CD4-positive, alpha-beta T cell (primary cell): ENCODE data around the gene GMEB2. TPM values are rescaled to one million over a fixed set of nuclear protein-coding genes. Genes with fewer than 3 reads are reported as not detected.

Source experiments
- ATAC-seq: fragments of 200-7000 bp; cut with Tn5 transposase; one replicate; pipeline ENCODE4 v1.10.0; 2022; ENCODE audit warnings: mild to moderate bottlenecking; ENCODE audit not compliant: poor library complexity
- CTCF ChIA-PET: fragments of 350-600 bp; sonication (Branson Sonifier 250); formaldehyde crosslinking; loops from one replicate; lab custom pipeline; 2021; ENCODE audit warnings: antibody characterized with exemption, inconsistent platforms; lab: Charles Lee
- POLR2A ChIA-PET: fragments of 350-600 bp; sonication (Branson Sonifier 250); formaldehyde crosslinking; loops from one replicate; lab custom pipeline; 2021; ENCODE audit warnings: antibody characterized with exemption, inconsistent platforms; lab: Charles Lee
- DNase-seq, 14 experiments: peaks; one replicate each; pipeline ENCODE4 v3.0.0-alpha.2; 2013 to 2020; ENCODE audit warnings: mixed read lengths in 2 of 14
- H3K27ac ChIP-seq, 2 donors: one replicate each; pipeline versions ENCODE4 v1.5.1 to v1.7.0; 2013; ENCODE audit warnings: low read length in 2 of 2, low read depth in 1 of 2, mild to moderate bottlenecking in 1 of 2
- H3K27me3 ChIP-seq, 2 experiments: 1 replicate in 1 of 2; 2 replicates in 1 of 2; pipeline versions ENCODE4 v1.6.1 to v1.7.0; 2013; ENCODE audit warnings: low read length in 2 of 2, control low read depth in 1 of 2, mild to moderate bottlenecking in 1 of 2, moderate library complexity in 1 of 2; ENCODE audit not compliant: insufficient read depth in 2 of 2, control insufficient read depth in 1 of 2
- H3K36me3 ChIP-seq: one replicate; pipeline ENCODE4 v1.6.1; 2013; ENCODE audit warnings: low read length, control low read depth; ENCODE audit not compliant: insufficient read depth
- H3K4me1 ChIP-seq: one replicate; pipeline ENCODE4 v1.6.1; 2013; ENCODE audit warnings: low read length, control low read depth; ENCODE audit not compliant: insufficient read depth
- H3K4me3 ChIP-seq: one replicate; pipeline ENCODE4 v1.5.1; 2013; ENCODE audit warnings: mild to moderate bottlenecking, low read length, moderate library complexity
- H3K9me3 ChIP-seq, 2 experiments: 1 replicate in 1 of 2; 2 replicates in 1 of 2; pipeline versions ENCODE4 v1.6.1 to v1.7.0; 2013; ENCODE audit warnings: low read length in 2 of 2, mild to moderate bottlenecking in 2 of 2, control low read depth in 1 of 2, moderate library complexity in 1 of 2; ENCODE audit not compliant: control insufficient read depth in 1 of 2, insufficient read depth in 1 of 2
- H3K27ac Mint-ChIP-seq: one replicate; pipeline ENCODE4 v1.8.0; 2020; ENCODE audit warnings: mixed read lengths
- H3K27me3 Mint-ChIP-seq: one replicate; pipeline ENCODE4 v1.8.0; 2021; ENCODE audit warnings: mixed read lengths
- H3K36me3 Mint-ChIP-seq: one replicate; pipeline ENCODE4 v1.8.0; 2021; ENCODE audit warnings: low read depth, mixed read lengths
- H3K4me1 Mint-ChIP-seq: one replicate; pipeline ENCODE4 v1.8.0; 2021; ENCODE audit warnings: low read depth, mixed read lengths
- H3K4me3 Mint-ChIP-seq: one replicate; pipeline ENCODE4 v1.8.0; 2020; ENCODE audit warnings: mild to moderate bottlenecking, mixed read lengths
- H3K9me3 Mint-ChIP-seq: one replicate; pipeline ENCODE4 v1.8.0; 2020; ENCODE audit warnings: mixed read lengths
- CTCF ChIP-seq: fragments of 200-600 bp; IDR thresholded peaks from one replicate; pipeline ENCODE4 v1.8.0; 2022; ENCODE audit warnings: antibody characterized with exemption, mild to moderate bottlenecking
- intact Hi-C, 2 experiments: fragments of 100-400 bp; cut with DNase I in 1 of 2; cut with micrococcal nuclease in 1 of 2; formaldehyde crosslinking; loops; one replicate each; pipeline versions ENCODE4 v1.15.1 to v1.9.0; 2023 to 2025; cut with DNase I, micrococcal nuclease
- total RNA-seq, 174 experiments: library from RNA in 2 of 174; stranded (reverse) in 2 of 174; gene quantifications; one replicate each; pipeline ENCODE4 v1.2.3 and lab custom pipeline; 2021 to 2026

The GMEB2 gene
- total RNA-seq, 2 experiments from 2014 or later, result 32.9 to 34.0 TPM

DNA sequence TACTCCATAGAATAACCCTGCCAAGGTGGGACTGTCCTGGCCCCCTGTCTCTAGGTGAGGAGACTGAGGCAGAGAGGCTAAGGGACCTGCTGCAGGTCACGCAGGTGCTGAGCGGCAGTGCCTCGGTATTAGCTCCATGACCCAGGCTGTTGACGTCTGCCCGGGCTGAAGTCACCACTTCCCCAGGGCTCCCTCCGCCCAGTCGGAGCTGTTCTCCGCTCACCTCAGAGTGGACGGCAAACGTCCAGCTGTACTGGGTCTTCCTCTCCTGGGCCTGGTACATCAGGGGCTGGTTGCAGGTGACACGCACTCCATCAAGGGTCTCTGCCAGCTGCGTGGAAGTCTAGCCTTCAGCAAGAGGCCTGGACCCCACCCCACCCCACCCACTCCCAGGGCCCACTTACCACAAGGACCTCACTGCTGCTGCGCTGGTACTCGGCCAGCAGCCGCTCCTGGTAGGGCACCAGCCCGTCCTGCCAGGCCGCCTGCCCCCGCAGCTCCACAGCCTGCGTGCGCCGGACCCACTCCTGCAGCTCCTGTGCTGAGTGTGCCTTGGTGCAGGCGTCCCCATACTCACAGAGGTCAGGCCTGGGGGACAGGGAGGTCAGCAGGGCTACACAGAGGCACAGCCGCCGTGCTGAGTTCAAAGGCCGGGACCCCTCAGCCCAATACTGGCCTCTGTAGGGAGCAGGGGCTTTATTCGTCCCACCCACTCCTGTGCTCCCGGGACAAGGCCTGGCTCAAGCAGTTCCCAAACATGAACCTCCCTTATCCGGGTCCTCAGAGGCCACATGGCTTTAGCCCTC is 56.4 kb downstream of the GMEB2 start:
- H3K4me1 Mint-ChIP-seq, result peaks cover 16% of the 10 kb centered on the region
- Histone ChIP-seq H3K4me3 (no peak overlapping the region), H3K9me3 (peaks cover 0 to 4% of the 10 kb centered on the region in 2 experiments), H3K27me3 (no peaks in the 10 kb centered on the region), H3K36me3 (peaks cover 6% of the 10 kb centered on the region), H3K4me1 (peaks cover 58% of the 10 kb centered on the region), H3K27ac (no peak overlapping the region)
- no peaks in the 10 kb centered on the region for H3K9me3 Mint-ChIP-seq
- DNase-seq (peak in 2 of 14 experiments; percentile 21 to 51), ATAC-seq (no peak)
- no peak overlapping the region for H3K27ac Mint-ChIP-seq
- CTCF ChIA-PET, result no interaction called here
- no peaks in the 10 kb centered on the region for H3K36me3 Mint-ChIP-seq
- no peaks in the 10 kb centered on the region for H3K27me3 Mint-ChIP-seq
- intact Hi-C loops, result no loop called here
- POLR2A ChIA-PET, result interaction anchor here (3.2 kb wide), 1 partner anchor 71 kb away, joined by 11 read pairs; no protein-coding TSS in a partner anchor
- no peak for TF ChIP-seq CTCF
- H3K4me3 Mint-ChIP-seq, result no peak overlapping the region

DNA sequence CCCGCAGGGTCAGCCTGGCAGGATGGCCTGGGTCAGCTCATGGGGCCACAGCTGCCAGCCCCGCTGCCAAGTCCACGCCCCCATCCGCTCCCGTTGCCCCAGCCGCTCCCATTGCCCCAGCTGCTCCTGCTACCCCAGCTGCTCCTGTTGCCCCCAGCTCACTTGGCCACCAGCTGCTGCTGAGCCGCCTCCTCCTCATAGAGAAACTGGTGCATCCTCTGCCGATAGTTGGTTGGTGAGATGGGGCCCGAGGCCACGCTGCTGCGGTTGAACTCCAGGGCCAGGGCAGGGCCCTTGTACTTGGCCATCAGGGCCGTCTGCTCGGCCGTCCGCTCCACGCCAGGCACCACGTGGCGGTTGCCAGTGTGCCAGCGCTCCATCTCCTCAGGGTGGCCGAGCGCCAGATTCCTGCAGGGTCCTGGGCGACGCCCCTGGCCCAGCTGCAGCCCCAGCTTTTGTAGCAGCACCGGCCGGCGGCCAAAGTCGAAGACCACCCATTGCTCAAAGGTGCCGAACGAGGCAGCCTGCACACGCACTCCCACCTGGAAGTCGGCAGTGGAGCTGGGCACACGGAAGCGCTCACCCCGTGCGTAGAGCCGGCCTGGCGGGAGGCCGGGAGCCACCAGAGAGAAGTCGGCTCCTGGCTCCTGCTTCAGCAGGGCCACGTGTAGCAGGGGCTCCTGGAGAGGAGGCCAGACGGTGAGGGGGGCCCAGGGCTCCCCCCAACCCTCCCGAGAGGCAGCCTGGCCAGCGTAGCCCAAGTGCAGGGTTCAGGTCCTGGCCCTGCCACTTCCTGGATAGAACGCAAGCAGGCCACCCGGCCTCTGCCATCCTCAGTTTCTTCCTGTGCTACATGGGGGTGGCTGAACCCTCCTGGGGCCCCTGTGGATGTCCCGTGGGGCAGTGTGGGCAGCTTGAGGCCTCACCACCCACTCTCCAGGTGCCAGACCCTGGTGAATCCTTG is 57.6 kb downstream of the GMEB2 start:
- ChIA-PET CTCF (interaction anchor here (1.4 kb wide), 1 partner anchor 32 kb away, joined by 5 read pairs; the partner anchor contains the start of gene PTK6), POLR2A (interaction anchor here (0.9 to 3.2 kb wide), 9 partner anchors 9 to 493 kb away, joined by 3 to 16 read pairs (median 4); partner anchors contain the start of genes PPDPF, SAMD10 and TCEA2)
- Histone ChIP-seq H3K4me3 (peak overlapping the region; percentile 52), H3K9me3 (peaks cover 0 to 7% of the 10 kb centered on the region in 2 experiments), H3K36me3 (peaks cover 15% of the 10 kb centered on the region), H3K4me1 (peaks cover 52% of the 10 kb centered on the region), H3K27ac (no peak overlapping the region), H3K27me3 (no peaks in the 10 kb centered on the region)
- intact Hi-C loops, result loop anchor here in 1 of 2 experiments (2.0 kb wide), 1 partner anchor 16 kb away; no protein-coding TSS in a partner anchor
- H3K27me3 Mint-ChIP-seq, result no peaks in the 10 kb centered on the region
- no peak overlapping the region for H3K27ac Mint-ChIP-seq
- peak in 1 of 14 experiments; percentile 44 for DNase-seq
- H3K36me3 Mint-ChIP-seq, result no peaks in the 10 kb centered on the region
- H3K4me3 Mint-ChIP-seq, result peak overlapping the region; percentile 45
- no peak for TF ChIP-seq CTCF
- peaks cover 16% of the 10 kb centered on the region for H3K4me1 Mint-ChIP-seq
- ATAC-seq, result no peak
- H3K9me3 Mint-ChIP-seq, result no peaks in the 10 kb centered on the region
